LNCAP (cell line): ENCODE results near the gene CAMSAP3.

Experiments used
- TF ChIP-seq, protein P1 (sequence below): fragments of 450-650 bp; IDR thresholded peaks from 2 replicates; pipeline ENCODE4 v1.5.1; 2017; ENCODE audit warnings: mild to moderate bottlenecking

CAMSAP3 gene

DNA sequence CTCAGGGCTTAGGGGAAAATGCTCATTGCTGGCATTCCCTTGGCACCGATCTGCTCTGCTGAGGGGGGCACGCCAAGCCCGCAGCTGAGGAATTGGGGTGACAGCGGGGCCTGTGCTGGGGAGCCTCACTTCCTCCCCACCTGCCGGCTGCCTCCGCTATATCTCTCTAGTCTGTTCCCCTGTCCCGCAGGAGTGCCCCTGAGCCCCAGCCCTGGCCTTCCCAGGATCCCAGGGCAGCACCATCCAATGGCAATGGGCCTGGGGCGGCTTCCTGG is 50.7 kb downstream of the CAMSAP3 start:
- TF ChIP-seq, protein P1, sequence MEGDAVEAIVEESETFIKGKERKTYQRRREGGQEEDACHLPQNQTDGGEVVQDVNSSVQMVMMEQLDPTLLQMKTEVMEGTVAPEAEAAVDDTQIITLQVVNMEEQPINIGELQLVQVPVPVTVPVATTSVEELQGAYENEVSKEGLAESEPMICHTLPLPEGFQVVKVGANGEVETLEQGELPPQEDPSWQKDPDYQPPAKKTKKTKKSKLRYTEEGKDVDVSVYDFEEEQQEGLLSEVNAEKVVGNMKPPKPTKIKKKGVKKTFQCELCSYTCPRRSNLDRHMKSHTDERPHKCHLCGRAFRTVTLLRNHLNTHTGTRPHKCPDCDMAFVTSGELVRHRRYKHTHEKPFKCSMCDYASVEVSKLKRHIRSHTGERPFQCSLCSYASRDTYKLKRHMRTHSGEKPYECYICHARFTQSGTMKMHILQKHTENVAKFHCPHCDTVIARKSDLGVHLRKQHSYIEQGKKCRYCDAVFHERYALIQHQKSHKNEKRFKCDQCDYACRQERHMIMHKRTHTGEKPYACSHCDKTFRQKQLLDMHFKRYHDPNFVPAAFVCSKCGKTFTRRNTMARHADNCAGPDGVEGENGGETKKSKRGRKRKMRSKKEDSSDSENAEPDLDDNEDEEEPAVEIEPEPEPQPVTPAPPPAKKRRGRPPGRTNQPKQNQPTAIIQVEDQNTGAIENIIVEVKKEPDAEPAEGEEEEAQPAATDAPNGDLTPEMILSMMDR, result no peak

DNA sequence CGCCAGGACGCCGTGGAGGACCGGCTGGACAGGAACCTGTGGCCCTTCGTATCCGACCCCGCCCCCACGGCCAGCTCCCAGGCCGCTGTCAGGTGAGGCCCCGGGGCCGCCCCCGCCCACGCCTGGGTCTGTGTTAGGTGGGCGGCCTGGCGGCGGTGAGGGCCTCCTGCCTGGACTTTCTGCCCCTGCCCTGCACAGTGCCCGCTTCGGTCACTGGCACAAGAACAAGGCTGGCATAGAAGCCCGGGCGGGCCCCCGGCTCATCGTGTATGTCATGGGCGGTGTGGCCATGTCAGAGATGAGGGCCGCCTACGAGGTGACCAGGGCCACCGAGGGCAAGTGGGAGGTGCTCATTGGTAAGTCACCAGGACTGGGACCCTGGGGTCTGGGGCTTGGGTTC is 51.5 kb downstream of the CAMSAP3 start:
- TF ChIP-seq, protein P1, result no peak

DNA sequence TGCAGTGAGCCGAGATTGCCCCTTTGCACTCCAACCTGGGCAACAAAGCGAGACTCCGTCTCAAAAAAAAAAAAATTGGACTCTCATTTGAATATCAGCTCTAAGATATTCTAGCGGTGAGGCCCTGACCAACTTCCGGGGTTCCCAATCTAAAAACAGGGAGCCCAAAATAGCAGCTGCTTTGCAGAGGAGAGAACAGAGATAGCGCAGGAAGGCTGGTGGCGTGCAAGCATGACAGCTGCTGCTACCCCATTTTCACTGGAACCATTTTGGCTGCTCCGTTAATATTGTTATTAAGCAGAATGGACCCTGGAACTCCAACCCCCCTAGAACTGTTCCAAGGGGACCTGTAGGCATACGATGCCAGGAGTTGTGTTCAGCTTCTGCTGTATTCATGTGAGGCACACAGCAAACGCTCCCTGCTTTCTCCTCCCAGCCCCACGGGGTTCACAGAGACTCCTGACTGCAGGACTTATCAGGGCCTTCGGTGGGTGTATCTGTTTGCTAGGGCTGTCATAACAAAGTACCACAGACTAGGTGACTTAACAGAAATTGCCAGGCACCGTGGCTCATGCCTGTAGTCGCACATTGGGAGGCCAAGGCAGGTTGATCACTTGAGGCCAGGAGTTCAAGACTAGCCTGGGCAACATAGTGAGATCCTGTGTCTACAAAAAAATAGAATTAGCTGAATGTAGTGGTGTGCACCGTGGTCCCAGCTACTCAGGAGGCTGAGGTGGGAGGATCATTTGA is 52.8 kb downstream of the CAMSAP3 start:
- TF ChIP-seq, protein P1, result no peak

- TF ChIP-seq, protein P1, result no peak
Observed at GRCh38 chr19:7650148-7650547, 54.5 kb downstream of the CAMSAP3 start.

DNA sequence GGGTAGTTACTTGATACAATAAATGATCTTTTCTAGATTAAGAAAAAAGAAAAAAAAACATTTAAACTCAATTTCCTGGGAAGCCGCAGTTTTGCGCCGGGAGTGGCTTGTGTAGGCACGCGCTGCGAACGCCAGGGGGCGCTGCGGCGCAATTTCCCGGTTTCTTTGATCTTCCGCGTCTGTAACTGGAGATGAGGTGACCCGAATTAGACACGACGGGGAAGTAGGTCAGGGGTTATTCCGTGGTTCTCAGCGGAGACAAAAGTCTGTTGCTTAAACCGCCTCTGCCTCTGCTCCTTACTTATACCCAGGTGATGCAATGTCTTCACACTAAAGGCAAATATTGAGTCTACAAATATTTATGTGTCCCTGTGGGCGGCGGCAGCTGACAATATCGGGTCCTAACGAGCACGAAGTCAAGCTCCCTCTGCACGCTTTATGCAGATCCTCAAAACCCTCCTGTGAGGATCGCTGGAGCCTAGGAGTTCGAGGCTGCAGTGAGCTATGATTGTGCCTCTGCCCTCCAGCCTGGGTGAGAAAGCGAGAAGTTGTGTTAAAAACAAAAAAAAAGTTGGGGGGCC is 56.5 kb downstream of the CAMSAP3 start:
- TF ChIP-seq, protein P1, result peak; percentile 99

- TF ChIP-seq, protein P1, result no peak
Observed at GRCh38 chr19:7654401-7654800, 58.7 kb downstream of the CAMSAP3 start.

DNA sequence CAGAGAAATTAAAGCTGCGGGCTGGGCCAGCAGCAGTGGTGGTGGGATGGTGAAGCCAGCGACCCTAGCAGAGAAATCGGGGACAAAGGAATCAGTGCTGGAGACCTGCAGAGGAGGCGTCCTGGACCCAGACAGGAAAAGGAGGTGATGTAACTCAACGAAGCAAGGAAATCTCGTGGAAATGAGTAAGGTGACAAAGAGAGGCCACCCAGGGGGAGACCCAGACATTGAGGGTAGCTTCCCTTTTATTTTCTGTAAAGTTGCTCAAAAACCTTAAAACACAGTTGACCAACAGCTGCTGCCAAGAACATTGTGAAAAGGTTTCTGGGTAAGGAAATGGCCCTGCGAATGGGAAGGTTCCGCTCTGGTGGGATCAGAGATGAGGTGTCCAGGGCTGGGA is 59.9 kb downstream of the CAMSAP3 start:
- TF ChIP-seq, protein P1, result no peak
